ENCODE measurements around the gene ZNF582. TPM values are rescaled to one million over a fixed set of nuclear protein-coding genes. Genes with fewer than 3 reads are reported as not detected.

ZNF582 gene
- polyA plus RNA-seq, 1 donor (not counting 4 experiments of a cell fraction or from before 2014, with no cell fraction given): 4.7 TPM

DNA sequence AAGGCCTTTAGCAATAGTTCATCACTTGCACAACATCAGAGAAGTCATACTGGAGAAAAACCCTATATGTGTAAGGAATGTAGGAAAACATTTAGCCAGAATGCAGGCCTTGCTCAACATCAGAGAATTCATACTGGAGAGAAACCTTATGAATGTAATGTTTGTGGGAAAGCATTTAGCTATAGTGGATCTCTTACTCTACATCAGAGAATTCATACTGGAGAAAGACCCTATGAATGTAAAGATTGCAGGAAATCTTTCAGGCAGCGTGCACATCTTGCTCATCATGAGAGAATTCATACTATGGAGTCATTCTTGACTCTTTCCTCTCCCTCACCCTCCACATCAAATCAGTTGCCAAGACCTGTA, 30.6 kb upstream of the ZNF582 start:
- no peaks in the 10 kb centered on the region for H3K4me1 ChIP-seq (ENCODE audit: control insufficient read depth, extremely low read depth, insufficient read depth, low read length)
- TF ChIP-seq, protein P1, sequence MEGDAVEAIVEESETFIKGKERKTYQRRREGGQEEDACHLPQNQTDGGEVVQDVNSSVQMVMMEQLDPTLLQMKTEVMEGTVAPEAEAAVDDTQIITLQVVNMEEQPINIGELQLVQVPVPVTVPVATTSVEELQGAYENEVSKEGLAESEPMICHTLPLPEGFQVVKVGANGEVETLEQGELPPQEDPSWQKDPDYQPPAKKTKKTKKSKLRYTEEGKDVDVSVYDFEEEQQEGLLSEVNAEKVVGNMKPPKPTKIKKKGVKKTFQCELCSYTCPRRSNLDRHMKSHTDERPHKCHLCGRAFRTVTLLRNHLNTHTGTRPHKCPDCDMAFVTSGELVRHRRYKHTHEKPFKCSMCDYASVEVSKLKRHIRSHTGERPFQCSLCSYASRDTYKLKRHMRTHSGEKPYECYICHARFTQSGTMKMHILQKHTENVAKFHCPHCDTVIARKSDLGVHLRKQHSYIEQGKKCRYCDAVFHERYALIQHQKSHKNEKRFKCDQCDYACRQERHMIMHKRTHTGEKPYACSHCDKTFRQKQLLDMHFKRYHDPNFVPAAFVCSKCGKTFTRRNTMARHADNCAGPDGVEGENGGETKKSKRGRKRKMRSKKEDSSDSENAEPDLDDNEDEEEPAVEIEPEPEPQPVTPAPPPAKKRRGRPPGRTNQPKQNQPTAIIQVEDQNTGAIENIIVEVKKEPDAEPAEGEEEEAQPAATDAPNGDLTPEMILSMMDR (optimal IDR thresholded peaks at IDR 0.05 in 1 of 3, IDR thresholded peaks at IDR 0.05 in 1 of 3, conservative IDR thresholded peaks at IDR 0.05 in 1 of 3; ENCODE audit: extremely low read depth in 1 of 3, insufficient read depth in 2 of 3, low read length in 3 of 3): no peak
- TF ChIP-seq EZH2 (IDR thresholded peaks at IDR 0.05; ENCODE audit: low read length): no peak
- H3K9me1 ChIP-seq (ENCODE audit: control insufficient read depth, extremely low read depth, insufficient read depth, low read length): no peaks in the 10 kb centered on the region
- no peak for DNase-seq (ENCODE audit: low read depth, low spot score)
- H3K27me3 ChIP-seq (ENCODE audit: control insufficient read depth, extremely low read depth, insufficient read depth, low read length): no peaks in the 10 kb centered on the region
- H3K4me2 ChIP-seq (ENCODE audit: control insufficient read depth, extremely low read depth, insufficient read depth, low read depth, low read length): no peak overlapping the region
- dilution Hi-C loops (cut with MboI; ENCODE audit: extremely low pct_ligation_motif_present, low sequenced_read_pairs): no loop called here
- H3K27ac ChIP-seq (ENCODE audit: control insufficient read depth, insufficient read depth, low read length): no peak overlapping the region
- peaks cover 0 to 3% of the 10 kb centered on the region in 2 experiments for H3K36me3 ChIP-seq (ENCODE audit: control insufficient read depth in 2 of 2, extremely low read depth in 1 of 2, insufficient read depth in 2 of 2, low read length in 2 of 2)
- H3K4me3 ChIP-seq (ENCODE audit: control insufficient read depth in 2 of 3, extremely low read depth in 1 of 3, insufficient read depth in 2 of 3, low read depth in 1 of 3, low read length in 3 of 3): no peak overlapping the region
- no peaks in the 10 kb centered on the region for H3K79me2 ChIP-seq (ENCODE audit: control insufficient read depth, insufficient read depth, low read length)
- H3K9me3 ChIP-seq (ENCODE audit: control insufficient read depth, low read depth, low read length): peaks cover 33% of the 10 kb centered on the region
- no peak overlapping the region for H3K9ac ChIP-seq (ENCODE audit: control insufficient read depth, extremely low read depth, insufficient read depth, low read length)
- H4K20me1 ChIP-seq (ENCODE audit: control insufficient read depth, extremely low read depth, insufficient read depth, low read length): no peaks in the 10 kb centered on the region
- no peak overlapping the region for H2AFZ ChIP-seq (ENCODE audit: control insufficient read depth, low read length)
- FAIRE-seq: no peak

DNA sequence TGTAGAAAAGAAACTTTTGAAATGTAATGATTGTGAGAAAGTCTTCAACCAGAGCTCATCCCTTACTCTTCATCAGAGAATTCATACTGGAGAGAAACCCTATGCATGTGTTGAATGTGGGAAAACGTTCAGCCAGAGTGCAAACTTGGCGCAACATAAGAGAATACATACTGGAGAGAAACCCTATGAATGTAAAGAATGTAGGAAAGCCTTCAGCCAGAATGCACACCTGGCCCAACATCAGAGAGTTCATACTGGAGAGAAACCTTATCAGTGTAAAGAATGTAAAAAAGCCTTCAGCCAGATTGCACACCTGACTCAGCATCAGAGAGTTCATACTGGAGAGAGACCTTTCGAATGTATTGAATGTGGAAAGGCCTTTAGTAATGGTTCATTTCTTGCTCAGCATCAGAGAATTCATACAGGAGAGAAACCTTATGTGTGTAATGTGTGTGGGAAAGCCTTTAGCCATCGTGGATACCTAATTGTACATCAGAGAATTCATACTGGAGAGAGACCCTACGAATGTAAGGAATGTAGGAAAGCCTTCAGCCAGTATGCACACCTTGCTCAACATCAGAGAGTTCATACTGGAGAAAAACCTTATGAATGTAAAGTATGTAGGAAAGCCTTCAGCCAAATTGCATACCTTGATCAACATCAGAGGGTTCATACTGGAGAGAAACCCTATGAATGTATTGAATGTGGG, 30.1 kb upstream of the ZNF582 start:
- Histone ChIP-seq H2AFZ (ENCODE audit: control insufficient read depth, low read length) (no peak overlapping the region), H4K20me1 (ENCODE audit: control insufficient read depth, extremely low read depth, insufficient read depth, low read length) (no peaks in the 10 kb centered on the region), H3K4me2 (ENCODE audit: control insufficient read depth, extremely low read depth, insufficient read depth, low read depth, low read length) (no peak overlapping the region), H3K79me2 (ENCODE audit: control insufficient read depth, insufficient read depth, low read length) (no peaks in the 10 kb centered on the region), H3K4me3 (ENCODE audit: control insufficient read depth in 2 of 3, extremely low read depth in 1 of 3, insufficient read depth in 2 of 3, low read depth in 1 of 3, low read length in 3 of 3) (no peak overlapping the region), H3K27me3 (ENCODE audit: control insufficient read depth, extremely low read depth, insufficient read depth, low read length) (no peaks in the 10 kb centered on the region), H3K9me3 (ENCODE audit: control insufficient read depth, low read depth, low read length) (peaks cover 33% of the 10 kb centered on the region), H3K4me1 (ENCODE audit: control insufficient read depth, extremely low read depth, insufficient read depth, low read length) (no peaks in the 10 kb centered on the region), H3K27ac (ENCODE audit: control insufficient read depth, insufficient read depth, low read length) (no peak overlapping the region), H3K36me3 (ENCODE audit: control insufficient read depth in 2 of 2, extremely low read depth in 1 of 2, insufficient read depth in 2 of 2, low read length in 2 of 2) (peaks cover 0 to 3% of the 10 kb centered on the region in 2 experiments), H3K9me1 (ENCODE audit: control insufficient read depth, extremely low read depth, insufficient read depth, low read length) (no peaks in the 10 kb centered on the region), H3K9ac (ENCODE audit: control insufficient read depth, extremely low read depth, insufficient read depth, low read length) (no peak overlapping the region)
- TF ChIP-seq, protein P1 (optimal IDR thresholded peaks at IDR 0.05 in 1 of 3, IDR thresholded peaks at IDR 0.05 in 1 of 3, conservative IDR thresholded peaks at IDR 0.05 in 1 of 3; ENCODE audit: extremely low read depth in 1 of 3, insufficient read depth in 2 of 3, low read length in 3 of 3): no peak
- DNase-seq (ENCODE audit: low read depth, low spot score) (no peak), FAIRE-seq (no peak)
- dilution Hi-C loops (cut with MboI; ENCODE audit: extremely low pct_ligation_motif_present, low sequenced_read_pairs): no loop called here

Measured in keratinocyte (primary cell).